ENCODE measurements around the gene CGB1. TPM values are rescaled to one million over a fixed set of nuclear protein-coding genes. Genes with fewer than 3 reads are reported as not detected.
A peak's percentile ranks its signal among the peaks of the same experiment; 100 is the strongest.

Gene CGB1
- total and polyA plus RNA-seq, 10 of the 15 experiments (the other 5 are each of a cell fraction or from before 2014, with no cell fraction given) = not detected

GRCh38 chr19:48991873-48992580 lies 44.7 kb downstream of the CGB1 start:
- BruUV-seq (replicated peaks) = TSS peak; percentile 62
- no peak for DNase-seq (ENCODE audit: low read depth, low spot score)
- peak overlapping the region; percentile 93 for H3K4me3 ChIP-seq
- no peaks in the 10 kb centered on the region for H3K27me3 ChIP-seq (replicated peaks in 1 of 2; ENCODE audit: control insufficient read depth in 2 of 2, insufficient read depth in 2 of 2, low read length in 1 of 2)
- TF ChIP-seq BCLAF1 (IDR thresholded peaks at IDR 0.05) (no peak), STAT3 (IDR thresholded peaks at IDR 0.05; ENCODE audit: low read depth, low read length) (no peak)
- peaks cover 3% of the 10 kb centered on the region for H3K4me1 ChIP-seq (ENCODE audit: control insufficient read depth, insufficient read depth, low read length)
- no peaks in the 10 kb centered on the region for H4K20me1 ChIP-seq (ENCODE audit: control insufficient read depth, insufficient read depth)
- SMC1A ChIA-PET (ENCODE audit: uncharacterized antibody, unreplicated experiment) = interaction anchor here (1.0 to 1.9 kb wide), 5 partner anchors 13 to 197 kb away, joined by 3 to 5 read pairs (median 4); partner anchors contain the start of gene FTL
- CTCF ChIA-PET = interaction anchor here (0.7 to 4.0 kb wide), 14 partner anchors 12 to 216 kb away, joined by 3 to 55 read pairs (median 14); partner anchors contain the start of gene PPP1R15A
- ATAC-seq = peak; percentile 2; the same call in 1 of the 3 replicates
- WGBS (ENCODE audit: insufficient coverage, insufficient replicate concordance, low lambda C conversion rate, missing lambda C conversion rate) = 29% methylated on average over 8 of the region's 8 CpGs
- intact Hi-C loops (cut with micrococcal nuclease; ENCODE audit: unreplicated experiment) = no loop called here
- no peak overlapping the region for H2AFZ ChIP-seq (ENCODE audit: control insufficient read depth, low read depth, low read length)
- FAIRE-seq = no peak
- H3K36me3 ChIP-seq (ENCODE audit: control insufficient read depth in 2 of 2, insufficient read depth in 2 of 2, low read length in 1 of 2) = peaks cover 0 to 7% of the 10 kb centered on the region in 2 experiments; a peak in 3 of 4 replicates
- H3K4me2 ChIP-seq (ENCODE audit: control insufficient read depth, insufficient read depth) = peak overlapping the region; percentile 80
- RAD21 ChIA-PET (ENCODE audit: unreplicated experiment) = interaction anchor here (0.5 to 2.4 kb wide), 9 partner anchors 13 to 920 kb away, joined by 3 to 10 read pairs (median 3); partner anchors contain the start of gene NUCB1
- H3K79me2 ChIP-seq (ENCODE audit: control insufficient read depth, insufficient read depth, low read length) = peaks cover 49% of the 10 kb centered on the region
- H3K9me3 ChIP-seq (replicated peaks; ENCODE audit: control insufficient read depth, insufficient read depth, low read length) = no peaks in the 10 kb centered on the region
- POLR2A ChIA-PET = interaction anchor here (0.5 to 3.6 kb wide), 9 partner anchors 9 to 620 kb away, joined by 3 to 41 read pairs (median 8); partner anchors contain the start of genes HSD17B14 and NUCB1
- H3K9ac ChIP-seq (ENCODE audit: control insufficient read depth, insufficient read depth, low read length) = peak overlapping the region; percentile 91
- H3K27ac ChIP-seq (ENCODE audit: control insufficient read depth, insufficient read depth) = peak overlapping the region; percentile 86
- in situ Hi-C loops (cut with MboI) = no loop called here
